Inflammatory macrophage treated with lipopolysaccharide for 4 hours (primary cell): ENCODE data around the gene SREBF2.
"Not testable (repeated sequence)": the region's sequence is repeated elsewhere in the genome, so short reads cannot be mapped to it uniquely, and the experiment has no call there.

Experiments used
- DNase-seq: peaks from one replicate; pipeline ENCODE4 v3.0.0-alpha.2; 2020

The SREBF2 gene

GRCh38 chr22:41821471-41822316 lies 11.2 kb upstream of the SREBF2 start:
- no peak for DNase-seq

GRCh38 chr22:41822317-41823057 lies 10.4 kb upstream of the SREBF2 start:
- DNase-seq, result peak; percentile 70

GRCh38 chr22:41823797-41824196 lies 9.1 kb upstream of the SREBF2 start:
- DNase-seq, result no peak

- DNase-seq, result no peak
Observed at GRCh38 chr22:41825376-41825775, 7.5 kb upstream of the SREBF2 start.

- DNase-seq, result no peak
Observed at GRCh38 chr22:41826021-41826420, 6.9 kb upstream of the SREBF2 start.

GRCh38 chr22:41826430-41827383 lies 6.2 kb upstream of the SREBF2 start:
- DNase-seq, result no peak

GRCh38 chr22:41827671-41828070 lies 5.2 kb upstream of the SREBF2 start:
- DNase-seq, result no peak

GRCh38 chr22:41828516-41828915 lies 4.4 kb upstream of the SREBF2 start:
- DNase-seq, result no peak

GRCh38 chr22:41830174-41830573 lies 2.7 kb upstream of the SREBF2 start:
- DNase-seq, result no peak

GRCh38 chr22:41831383-41831782 lies 1.5 kb upstream of the SREBF2 start:
- DNase-seq, result peak; percentile 78

- DNase-seq, result peak; percentile 16
Observed at GRCh38 chr22:41831828-41832552, 915 bp upstream of the SREBF2 start.

- DNase-seq, result peak; percentile 26
Observed at GRCh38 chr22:41833369-41834004, 582 bp downstream of the SREBF2 start.

- DNase-seq, result no peak
Observed at GRCh38 chr22:41834005-41834944, 1.4 kb downstream of the SREBF2 start.

- not testable (repeated sequence) for DNase-seq
Observed at GRCh38 chr22:41835462-41835861, 2.6 kb downstream of the SREBF2 start.

- no peak for DNase-seq
Observed at GRCh38 chr22:41836551-41836950, 3.6 kb downstream of the SREBF2 start.

- no peak for DNase-seq
Observed at GRCh38 chr22:41838842-41839618, 6.1 kb downstream of the SREBF2 start.

- DNase-seq, result no peak
Observed at GRCh38 chr22:41840216-41840615, 7.3 kb downstream of the SREBF2 start.

GRCh38 chr22:41841085-41841712 lies 8.3 kb downstream of the SREBF2 start:
- DNase-seq, result no peak
